HG02981 (cell line): Measurements from ENCODE around the gene SEMA4G.
A peak's percentile ranks its signal among the peaks of the same experiment; 100 is the strongest.

Experiments
- ATAC-seq: cut with Tn5 transposase; IDR thresholded peaks from one replicate; pipeline ENCODE4 v1.9.1; 2021; ENCODE audit warnings: mild to moderate bottlenecking, moderate library complexity; ENCODE audit not compliant: unreplicated experiment

Gene SEMA4G

GRCh38 chr10:101005869-101006567 is 36.7 kb downstream of the SEMA4G start:
- no peak for ATAC-seq

DNA sequence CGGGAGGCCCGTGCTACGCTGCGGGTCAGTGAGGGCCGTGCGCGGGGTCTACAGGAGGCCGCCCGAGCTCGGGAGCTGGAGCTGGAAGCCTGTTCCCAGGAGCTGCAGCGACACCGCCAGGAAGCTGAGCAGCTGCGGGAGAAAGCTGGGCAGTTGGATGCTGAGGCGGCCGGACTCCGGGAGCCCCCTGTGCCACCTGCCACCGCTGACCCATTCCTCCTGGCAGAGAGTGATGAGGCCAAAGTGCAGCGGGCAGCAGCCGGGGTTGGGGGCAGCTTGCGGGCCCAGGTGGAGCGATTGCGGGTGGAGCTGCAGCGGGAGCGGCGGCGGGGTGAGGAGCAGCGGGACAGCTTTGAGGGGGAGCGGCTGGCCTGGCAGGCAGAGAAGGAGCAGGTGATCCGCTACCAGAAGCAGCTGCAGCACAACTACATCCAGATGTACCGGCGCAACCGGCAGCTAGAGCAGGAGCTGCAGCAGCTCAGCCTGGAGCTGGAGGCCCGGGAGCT is 37.3 kb downstream of the SEMA4G start:
- ATAC-seq = no peak

DNA sequence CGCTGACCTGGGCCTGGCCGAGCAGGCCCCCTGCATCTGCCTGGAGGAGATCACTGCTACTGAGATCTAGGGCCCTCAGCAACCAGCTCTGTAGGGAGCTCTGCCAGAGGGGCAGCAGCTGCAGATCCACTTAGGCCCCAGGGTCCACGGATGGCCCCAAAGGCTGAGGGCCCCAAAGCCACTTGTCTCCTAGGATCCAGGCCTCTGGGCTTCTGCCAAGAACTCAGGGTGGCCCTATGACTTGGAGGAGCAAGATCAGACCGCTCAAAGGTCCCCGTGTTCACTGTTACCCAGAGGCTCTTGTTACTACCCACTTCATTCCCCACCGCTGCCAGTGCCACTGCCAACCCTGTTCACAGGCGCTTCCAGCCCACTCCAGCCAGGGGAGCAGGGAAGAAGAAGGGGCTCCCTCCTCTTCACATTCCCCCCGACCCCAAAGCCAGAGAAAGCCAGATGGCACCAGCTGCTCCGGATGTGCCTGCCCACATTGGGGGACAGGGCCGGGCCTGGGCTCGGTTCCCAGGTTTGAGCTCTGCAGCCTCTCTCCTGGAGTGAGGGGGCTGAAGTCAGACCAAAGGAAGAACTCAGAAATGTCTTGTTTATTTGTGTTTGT is 37.9 kb downstream of the SEMA4G start:
- no peak for ATAC-seq

DNA sequence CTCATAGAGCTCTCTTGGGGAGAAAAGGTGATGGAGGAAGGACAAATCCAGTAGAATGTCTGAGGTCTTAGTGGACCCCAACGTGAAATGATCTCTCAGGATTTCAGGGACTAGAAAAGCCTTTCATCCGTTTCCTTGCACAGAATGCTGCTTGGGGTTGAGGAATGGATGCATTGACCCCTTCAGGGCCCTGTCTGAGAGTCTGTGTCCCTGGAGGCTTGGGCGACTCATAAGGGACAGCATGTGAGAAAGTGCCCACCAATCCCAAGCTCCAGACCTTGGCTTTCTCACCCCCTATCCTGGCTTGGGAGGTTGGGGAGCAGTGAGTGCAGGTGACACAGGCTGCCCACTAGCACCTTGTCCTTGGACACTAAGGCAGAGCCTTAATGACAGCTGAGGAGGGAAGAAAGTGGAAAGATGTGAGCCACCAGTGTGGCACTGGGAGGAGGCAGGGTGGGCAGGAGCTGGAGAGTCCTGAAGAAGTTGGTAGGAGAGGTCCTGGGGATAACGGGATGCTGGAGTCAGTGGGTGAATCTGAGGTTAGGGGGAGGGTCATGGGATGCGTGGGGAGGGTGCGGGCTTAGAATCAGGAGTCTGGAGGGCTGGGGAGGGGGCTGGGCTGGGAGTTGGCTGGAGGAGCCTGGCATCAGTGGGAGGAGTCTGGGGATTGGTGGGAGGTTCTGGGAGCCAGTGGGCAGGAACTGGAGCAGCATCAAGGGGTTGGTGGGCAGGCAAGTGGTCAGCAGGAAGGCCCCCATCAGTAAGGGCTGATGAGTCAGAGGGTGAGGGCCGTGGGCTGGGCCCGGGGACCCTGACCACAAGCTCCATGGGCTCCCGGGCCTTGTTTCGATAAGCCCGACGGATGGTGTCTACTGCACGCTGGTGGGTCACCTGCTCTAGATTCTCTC is 38.9 kb downstream of the SEMA4G start:
- no peak for ATAC-seq

GRCh38 chr10:101008823-101009423 is 39.6 kb downstream of the SEMA4G start:
- ATAC-seq = no peak

DNA sequence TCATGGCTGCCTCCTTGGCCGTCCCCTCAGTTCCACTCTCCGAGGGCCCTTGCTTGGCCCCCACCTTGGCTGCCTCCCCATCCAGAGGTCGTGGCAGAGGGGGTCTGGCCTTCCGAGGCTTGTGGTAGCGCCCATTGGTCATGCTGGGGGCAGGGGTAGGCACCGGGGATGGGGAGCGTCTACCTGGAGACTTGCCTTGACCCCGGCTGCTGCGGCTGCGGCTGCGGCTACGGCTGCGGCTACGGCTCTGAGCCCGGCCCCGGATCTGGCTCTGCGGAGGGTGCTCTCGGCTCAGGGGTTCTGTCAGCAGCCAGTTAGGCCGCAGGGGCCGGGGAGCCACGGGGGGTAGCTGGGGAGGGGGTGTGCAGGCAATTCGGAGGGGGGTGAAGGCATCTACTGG is 41.0 kb downstream of the SEMA4G start:
- no peak for ATAC-seq

GRCh38 chr10:101011517-101012423 is 42.5 kb downstream of the SEMA4G start:
- ATAC-seq = no peak

DNA sequence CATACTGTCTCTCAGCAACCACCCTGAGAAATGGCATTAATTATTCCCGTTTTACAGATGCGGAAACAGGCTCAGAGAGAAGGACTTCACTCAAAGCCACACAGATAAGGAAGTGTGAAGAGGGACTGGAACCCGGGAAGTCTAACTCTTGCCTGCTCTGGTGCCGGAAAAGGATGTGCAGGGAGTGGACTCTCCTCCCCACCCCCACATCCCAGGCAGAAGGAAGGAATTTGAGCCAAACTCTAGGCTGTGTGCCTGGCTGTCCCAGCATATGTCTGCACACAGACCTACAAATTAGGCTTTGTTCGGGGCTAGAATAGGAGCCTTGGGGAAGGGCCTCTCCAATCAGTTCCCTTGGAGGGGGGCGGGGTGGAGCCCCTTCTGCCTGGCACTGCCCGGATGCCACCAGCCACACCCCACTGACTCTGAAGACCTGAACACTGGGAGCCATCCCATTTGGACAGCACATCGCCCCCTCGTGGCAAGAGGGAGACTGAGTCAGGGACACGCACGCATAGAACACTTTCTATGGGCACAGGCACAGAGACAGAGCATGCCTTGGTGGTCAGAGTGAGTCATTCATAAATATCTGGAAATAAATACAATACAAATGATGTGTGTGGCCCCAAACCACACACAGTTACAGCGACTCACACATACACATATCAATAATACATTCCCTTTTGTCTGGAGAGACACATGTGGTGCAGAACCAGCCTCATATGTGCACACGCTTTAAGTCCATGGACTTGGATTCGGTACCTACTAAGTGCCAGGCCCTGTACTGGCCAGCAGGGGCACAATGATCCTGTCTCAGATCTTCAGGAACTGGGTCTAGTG is 43.4 kb downstream of the SEMA4G start:
- peak; percentile 77 for ATAC-seq

- no peak for ATAC-seq
These were observed 44.1 kb downstream of the SEMA4G start for GRCh38 chr10:101013365-101013825.

- ATAC-seq = no peak
These were observed 45.1 kb downstream of the SEMA4G start for GRCh38 chr10:101014230-101014884.

GRCh38 chr10:101014966-101015581 is 45.8 kb downstream of the SEMA4G start:
- ATAC-seq = no peak

DNA sequence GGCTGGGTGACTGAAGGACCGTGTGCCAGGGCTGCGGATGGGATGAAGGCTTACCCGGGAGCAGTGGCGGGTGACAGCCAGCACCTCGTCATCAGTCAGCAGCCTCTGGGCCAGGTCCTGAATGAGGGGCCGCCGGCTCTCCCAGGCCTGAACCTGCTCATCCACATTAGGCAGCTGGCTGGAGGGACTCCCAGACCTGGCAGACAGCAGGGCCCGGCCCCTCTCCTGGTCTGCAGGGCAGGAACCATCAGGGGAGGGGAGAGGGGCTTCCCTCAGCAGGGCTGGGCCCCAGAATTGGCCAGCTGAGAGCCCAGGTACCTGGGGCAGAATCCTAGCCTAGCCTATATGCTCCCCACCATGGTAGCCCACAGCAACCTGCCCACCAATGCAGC is 46.3 kb downstream of the SEMA4G start:
- ATAC-seq = no peak

DNA sequence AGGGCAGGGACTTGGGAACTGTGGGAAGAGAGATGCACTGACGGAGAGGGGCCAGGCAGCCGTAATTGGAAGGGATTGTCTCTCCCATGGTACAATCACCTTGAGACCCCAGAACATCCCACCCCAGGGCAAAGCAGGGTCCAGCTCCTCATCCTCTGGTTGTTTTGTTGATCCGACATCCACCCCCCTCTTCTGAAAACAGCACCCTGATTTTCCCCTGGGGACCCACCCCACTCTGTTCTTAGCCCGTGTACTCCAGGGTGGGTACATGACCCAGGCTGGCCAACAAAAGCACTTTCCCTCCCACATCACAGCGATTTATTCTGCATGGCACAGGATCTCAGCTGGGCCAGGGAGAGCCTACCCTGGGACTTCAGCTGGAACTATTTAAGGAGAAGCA is 47.5 kb downstream of the SEMA4G start:
- no peak for ATAC-seq

GRCh38 chr10:101018118-101018599 is 48.9 kb downstream of the SEMA4G start:
- no peak for ATAC-seq

DNA sequence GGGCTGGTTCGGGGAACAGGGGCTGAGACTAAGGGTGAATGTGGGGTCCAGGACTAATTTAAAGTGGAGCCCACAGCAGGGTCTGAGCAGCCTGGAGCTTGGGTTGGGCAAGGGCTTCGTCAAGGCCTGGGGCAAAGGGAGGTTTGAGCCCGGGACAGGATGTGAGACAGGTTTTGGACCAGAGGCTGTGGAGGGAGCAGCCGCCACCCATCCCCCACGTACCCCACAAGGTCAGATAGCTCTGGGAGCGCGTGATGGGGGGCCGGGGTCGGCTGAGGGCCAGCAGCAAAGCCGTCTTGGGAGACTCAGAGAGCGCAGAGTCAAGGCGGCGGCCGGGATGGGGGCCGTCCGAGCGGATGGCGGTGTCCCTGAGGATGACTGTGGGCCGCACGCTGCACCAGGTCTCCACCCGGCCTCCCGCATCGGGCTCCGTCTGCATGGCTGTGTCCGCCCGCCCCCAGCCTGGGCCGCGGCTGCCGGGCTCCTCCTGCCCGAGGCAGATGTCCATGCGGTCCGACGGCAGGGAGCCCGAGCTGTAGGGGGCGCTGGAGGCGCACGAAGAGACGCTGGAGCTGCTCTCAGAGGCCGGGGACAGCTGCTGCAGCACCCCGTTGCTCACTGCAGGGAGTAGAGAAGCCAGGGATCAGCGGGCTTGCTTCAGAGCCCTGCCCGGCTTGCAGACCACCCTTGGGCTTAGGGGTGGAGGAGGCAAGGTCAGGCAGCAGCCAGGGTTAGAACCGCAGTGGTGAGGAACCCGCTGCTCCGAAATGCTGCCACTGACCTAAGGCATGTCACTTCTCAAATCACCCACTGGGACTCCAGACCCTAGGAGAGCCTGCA is 49.5 kb downstream of the SEMA4G start:
- no peak for ATAC-seq
